K562 (cell line): ENCODE measurements around the gene AGTR1. TPM values are rescaled to one million over a fixed set of nuclear protein-coding genes. Genes with fewer than 3 reads are reported as not detected.

Experiments used
- ATAC-seq: fragments of 200-7000 bp; cut with Tn5 transposase; 3 replicates; pipeline ENCODE4 v1.9.1; 2020; ENCODE audit warnings: moderate library complexity
- BruUV-seq: library from RNA; stranded (reverse); fragments of 400-500 nt; replicated peaks from 2 replicates; lab custom pipeline; 2021; lab: Mats Ljungman, UMichigan
- CTCF ChIA-PET: fragments of 300-600 bp; formaldehyde crosslinking; extraction: SDS; loops from one replicate; lab custom pipeline; 2021; ENCODE audit warnings: low intra/inter-chr PET ratio; lab: Yijun Ruan, JAX
- POLR2A ChIA-PET: fragments of 300-600, 350-650 bp; sonication (Branson Sonifier 250); formaldehyde crosslinking; extraction: SDS; loops from one replicate; lab custom pipeline; 2021; ENCODE audit warnings: antibody characterized with exemption, inconsistent platforms; lab: Yijun Ruan, JAX
- DNase-seq, 4 experiments: peaks; one replicate each; pipeline versions ENCODE4 v3.0.0 to v3.0.0-alpha.2; 2011 to 2018; ENCODE audit warnings: low spot score in 3 of 4, mixed read lengths in 3 of 4; ENCODE audit errors: extremely low read depth in 1 of 4
- FAIRE-seq: peaks from 2 replicates; lab custom pipeline; 2011; peaks lifted over from hg19 to GRCh38; lab: Jason Lieb, UNC
- H2AFZ ChIP-seq: 2 replicates; pipeline ENCODE4 v1.6.0; 2011; ENCODE audit warnings: low read depth, low read length, control low read depth, inconsistent platforms
- H3K27ac ChIP-seq: fragments of 200-600 bp; 3 replicates; pipeline ENCODE4 v1.8.0; 2011; ENCODE audit warnings: low read depth, mild to moderate bottlenecking, control low read depth, inconsistent platforms, low read length, moderate library complexity, mixed read lengths; ENCODE audit errors: extremely low read depth
- H3K27me3 ChIP-seq, 2 experiments: fragments of 300-600 bp in 1 of 2; 2 replicates in 1 of 2; 3 replicates in 1 of 2; pipeline versions ENCODE4 v1.6.0 to v1.8.0; 2011; ENCODE audit warnings: inconsistent platforms in 2 of 2, low read length in 2 of 2, mild to moderate bottlenecking in 1 of 2, mixed read lengths in 1 of 2, moderate library complexity in 1 of 2; ENCODE audit not compliant: control insufficient read depth in 2 of 2, insufficient read depth in 2 of 2
- H3K36me3 ChIP-seq: fragments of 300-600 bp; 3 replicates; pipeline ENCODE4 v1.8.0; 2011; ENCODE audit warnings: mild to moderate bottlenecking, low read length, inconsistent platforms; ENCODE audit not compliant: control insufficient read depth, insufficient read depth
- H3K4me1 ChIP-seq, 2 experiments: fragments of 200-600 bp in 1 of 2; replicated peaks in 1 of 2; 2 replicates in 1 of 2; 3 replicates in 1 of 2; pipeline versions ENCODE4 v1.5.1 to v1.8.0; 2011; ENCODE audit warnings: inconsistent platforms in 2 of 2, low read length in 2 of 2, mild to moderate bottlenecking in 1 of 2, mixed read lengths in 1 of 2, moderate library complexity in 1 of 2; ENCODE audit not compliant: control insufficient read depth in 2 of 2, insufficient read depth in 2 of 2
- H3K4me2 ChIP-seq: 2 replicates; pipeline ENCODE4 v1.6.1; 2011; ENCODE audit warnings: low read length, control low read depth, inconsistent platforms, mixed read lengths; ENCODE audit not compliant: insufficient read depth
- H3K4me3 ChIP-seq: fragments of 200-600 bp; sonication (generic), shearing (Covaris generic); 2 replicates; pipeline ENCODE4 v1.5.1; 2016; ENCODE audit warnings: control low read depth, inconsistent platforms
- H3K79me2 ChIP-seq: fragments of 200-600 bp; 3 replicates; pipeline ENCODE4 v1.8.0; 2011; ENCODE audit warnings: low read length, inconsistent platforms; ENCODE audit not compliant: control insufficient read depth, insufficient read depth
- H3K9ac ChIP-seq, 2 experiments: 2 replicates each; pipeline versions ENCODE4 v1.6.0 to v1.6.1; 2011; ENCODE audit warnings: low read depth in 2 of 2, low read length in 2 of 2, control low read depth in 1 of 2, inconsistent platforms in 1 of 2, mild to moderate bottlenecking in 1 of 2, mixed read lengths in 1 of 2; ENCODE audit not compliant: insufficient read depth in 1 of 2
- H3K9me1 ChIP-seq: one replicate; pipeline ENCODE4 v1.6.0; 2011; ENCODE audit warnings: inconsistent platforms, mild to moderate bottlenecking, low read length, moderate library complexity; ENCODE audit not compliant: control insufficient read depth, insufficient read depth
- H3K9me3 ChIP-seq: replicated peaks from 2 replicates; pipeline ENCODE4 v1.5.1; 2011; ENCODE audit warnings: low read depth, low read length, inconsistent platforms; ENCODE audit not compliant: control insufficient read depth, insufficient read depth
- H4K20me1 ChIP-seq: replicated peaks from 2 replicates; pipeline ENCODE4 v1.6.1; 2011; ENCODE audit warnings: low read length, inconsistent platforms, mixed read lengths; ENCODE audit not compliant: control insufficient read depth, insufficient read depth
- BRD9 ChIP-seq: fragments of 450-650 bp; IDR thresholded peaks from 2 replicates; pipeline ENCODE4 v1.6.1; 2018; ENCODE audit warnings: low read depth; ENCODE audit not compliant: partially characterized antibody
- TAL1 ChIP-seq: fragments of 450-650 bp; IDR thresholded peaks from 2 replicates; pipeline ENCODE4 v1.6.1; 2016; ENCODE audit warnings: mild to moderate bottlenecking
- ZKSCAN8 ChIP-seq: fragments of 200-800 bp; sonication (Bioruptor generic); IDR thresholded peaks from 2 replicates; pipeline ENCODE4 v1.6.1; 2016; ENCODE audit warnings: missing genetic modification characterization, missing compliant biosample characterization
- WGBS: fragments of 100-300 bp; shearing (Covaris generic); methylation state at CpG from one replicate; pipeline ENCODE4 v1.1.6; 2016; ENCODE audit warnings: low coverage, mixed read lengths; ENCODE audit not compliant: insufficient coverage; ENCODE audit errors: missing lambda C conversion rate; 5-methylcytosine and 5-hydroxymethylcytosine counted together
- in situ Hi-C: fragments of 300-500 bp; cut with MboI; formaldehyde crosslinking; loops from 4 replicates; pipeline ENCODE4 v1.15.0; 2018; ENCODE audit warnings: inconsistent platforms, mixed read lengths
- intact Hi-C: fragments of 100-400 bp; cut with micrococcal nuclease; formaldehyde crosslinking; loops from 2 replicates; pipeline ENCODE4 v1.14.2; 2022
- polyA plus RNA-seq, 8 experiments: library from polyadenylated mRNA; depleted of rRNA in 4 of 8; stranded (reverse) in 5 of 8; unstranded in 3 of 8; fragments of >200 nt; fragmentation: Nextera tagmentation in 2 of 8; fragmentation: Illumina TruSeq in 1 of 8; extraction: Ambion mirVana in 2 of 8; extraction: Trizol in 1 of 8; gene quantifications; 2 replicates each; pipeline versions ENCODE4 v1.2.1 to v1.2.3, GENCODE V29; 2011 to 2014; ENCODE audit warnings: inconsistent platforms in 1 of 8, missing spikeins in 1 of 8
- total RNA-seq, 7 experiments: library from RNA; depleted of rRNA in 6 of 7; stranded (reverse); fragments of >200 nt in 6 of 7; fragmentation: Illumina TruSeq in 2 of 7; extraction: Trizol in 2 of 7; gene quantifications; 2 replicates each; pipeline versions ENCODE4 v1.2.1 to v1.2.3, GENCODE V29; 2011 to 2021; ENCODE audit warnings: low replicate concordance in 1 of 7
- TF ChIP-seq, protein P1 (sequence below): IDR thresholded peaks from 2 replicates; pipeline ENCODE4 v1.6.1; 2012; ENCODE audit warnings: low read depth, low read length, improper control_type of control experiment, borderline replicate concordance

Gene AGTR1
- total and polyA plus RNA-seq, 9 of the 15 experiments (the other 6 are each of a cell fraction or from before 2014, with no cell fraction given): not detected

DNA sequence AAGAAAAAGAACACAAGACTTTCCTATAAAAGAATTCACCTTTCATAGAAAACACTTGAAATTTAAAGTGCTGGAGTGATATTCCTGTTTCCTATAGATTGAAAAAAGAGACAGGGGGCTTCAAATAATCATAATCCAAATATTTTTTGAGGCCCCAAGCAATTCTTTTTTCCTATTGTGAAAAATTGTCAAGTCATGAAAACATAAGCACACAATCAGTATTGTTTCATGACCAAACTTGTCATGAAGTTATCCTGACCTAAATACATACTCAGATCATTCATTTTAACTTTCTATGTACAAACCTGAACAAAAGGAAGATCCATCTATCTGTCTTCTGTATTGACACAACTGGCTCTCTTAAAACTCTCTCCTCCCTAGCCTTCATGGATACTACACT lies 57.9 kb downstream of the AGTR1 start (continued):
- TF ChIP-seq, protein P1, sequence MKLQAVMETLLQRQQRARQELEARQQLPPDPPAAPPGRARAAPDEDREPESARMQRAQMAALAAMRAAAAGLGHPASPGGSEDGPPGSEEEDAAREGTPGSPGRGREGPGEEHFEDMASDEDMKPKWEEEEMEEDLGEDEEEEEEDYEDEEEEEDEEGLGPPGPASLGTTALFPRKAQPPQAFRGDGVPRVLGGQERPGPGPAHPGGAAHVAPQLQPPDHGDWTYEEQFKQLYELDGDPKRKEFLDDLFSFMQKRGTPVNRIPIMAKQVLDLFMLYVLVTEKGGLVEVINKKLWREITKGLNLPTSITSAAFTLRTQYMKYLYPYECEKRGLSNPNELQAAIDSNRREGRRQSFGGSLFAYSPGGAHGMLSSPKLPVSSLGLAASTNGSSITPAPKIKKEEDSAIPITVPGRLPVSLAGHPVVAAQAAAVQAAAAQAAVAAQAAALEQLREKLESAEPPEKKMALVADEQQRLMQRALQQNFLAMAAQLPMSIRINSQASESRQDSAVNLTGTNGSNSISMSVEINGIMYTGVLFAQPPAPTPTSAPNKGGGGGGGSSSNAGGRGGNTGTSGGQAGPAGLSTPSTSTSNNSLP: no peak

DNA sequence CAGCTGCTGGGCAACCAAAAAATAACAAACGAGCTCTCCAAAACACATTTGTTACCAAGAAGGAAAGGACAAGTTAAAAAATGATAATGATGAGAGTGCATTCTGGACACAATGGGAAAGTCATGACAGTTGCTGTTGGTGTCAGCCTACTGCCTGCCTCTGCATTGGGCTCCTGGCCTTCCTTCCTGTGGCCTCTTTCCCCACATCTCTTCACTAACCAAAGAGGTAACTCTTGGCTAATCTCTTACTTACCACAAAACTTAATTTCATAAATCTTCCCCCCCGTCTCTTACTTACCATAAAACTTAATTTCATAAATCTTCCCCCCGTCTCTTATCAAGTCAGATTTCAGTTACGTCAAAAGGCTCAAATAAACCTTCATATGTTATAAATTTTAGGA lies 58.6 kb downstream of the AGTR1 start:
- H3K36me3 ChIP-seq: no peaks in the 10 kb centered on the region
- in situ Hi-C loops (no loop called here), intact Hi-C loops (no loop called here)
- no peak overlapping the region for H3K27ac ChIP-seq
- ChIA-PET POLR2A (no interaction called here), CTCF (no interaction called here)
- no peaks in the 10 kb centered on the region for H3K4me1 ChIP-seq
- BruUV-seq: no TSS peak
- no peak overlapping the region for H3K4me3 ChIP-seq
- WGBS: 0% methylated on average over 4 of the region's 4 CpGs
- no peaks in the 10 kb centered on the region for H3K27me3 ChIP-seq
- H3K9me1 ChIP-seq: no peaks in the 10 kb centered on the region
- H3K4me2 ChIP-seq: no peak overlapping the region
- TF ChIP-seq BRD9 (no peak), TAL1 (no peak), ZKSCAN8 (no peak)
- no peak overlapping the region for H3K9ac ChIP-seq
- no peaks in the 10 kb centered on the region for H3K79me2 ChIP-seq
- H3K9me3 ChIP-seq: no peaks in the 10 kb centered on the region; the same call in 1 of the 2 replicates
- no peaks in the 10 kb centered on the region for H4K20me1 ChIP-seq
- DNase-seq (no peak), FAIRE-seq (no peak), ATAC-seq (no peak)
- H2AFZ ChIP-seq: no peak overlapping the region
